Neural cell (in vitro differentiated cells): Measurements from ENCODE around the gene RPS13.

Experiments used
- CTCF ChIP-seq: fragments of 450-650 bp; IDR thresholded peaks from 2 replicates; pipeline ENCODE4 v1.5.1; 2014; ENCODE audit warnings: antibody characterized with exemption, mild to moderate bottlenecking, moderate library complexity; ENCODE audit not compliant: poor library complexity, severe bottlenecking
- EP300 ChIP-seq: fragments of 450-650 bp; conservative IDR thresholded peaks from 2 replicates; pipeline ENCODE4 v1.6.1; 2014; ENCODE audit warnings: antibody characterized with exemption, mild to moderate bottlenecking, moderate library complexity; ENCODE audit not compliant: poor library complexity, severe bottlenecking
- EZH2 ChIP-seq: fragments of 200-600, 300-800 bp; shearing (Covaris generic), sonication (generic); IDR thresholded peaks from 2 replicates; pipeline ENCODE4 v1.6.1; 2014; ENCODE audit warnings: antibody characterized with exemption, low read length, borderline replicate concordance, mild to moderate bottlenecking; ENCODE audit not compliant: insufficient read depth, poor library complexity, severe bottlenecking
- POLR2AphosphoS5 ChIP-seq: IDR thresholded peaks from 2 replicates; pipeline ENCODE4 v1.6.1; 2012
- RAD21 ChIP-seq: fragments of 450-650 bp; conservative IDR thresholded peaks from 2 replicates; pipeline ENCODE4 v1.6.1; 2014; ENCODE audit warnings: antibody characterized with exemption, mild to moderate bottlenecking, moderate library complexity
- REST ChIP-seq: IDR thresholded peaks from 2 replicates; pipeline ENCODE4 v1.6.1; 2012; ENCODE audit warnings: borderline replicate concordance
- SMC3 ChIP-seq: fragments of 450-650 bp; conservative IDR thresholded peaks from 2 replicates; pipeline ENCODE4 v1.6.1; 2014; ENCODE audit warnings: antibody characterized with exemption, mild to moderate bottlenecking, moderate library complexity; ENCODE audit not compliant: poor library complexity
- TAF1 ChIP-seq: IDR thresholded peaks from 2 replicates; pipeline ENCODE4 v1.6.1; 2012; ENCODE audit warnings: low read depth

DNA sequence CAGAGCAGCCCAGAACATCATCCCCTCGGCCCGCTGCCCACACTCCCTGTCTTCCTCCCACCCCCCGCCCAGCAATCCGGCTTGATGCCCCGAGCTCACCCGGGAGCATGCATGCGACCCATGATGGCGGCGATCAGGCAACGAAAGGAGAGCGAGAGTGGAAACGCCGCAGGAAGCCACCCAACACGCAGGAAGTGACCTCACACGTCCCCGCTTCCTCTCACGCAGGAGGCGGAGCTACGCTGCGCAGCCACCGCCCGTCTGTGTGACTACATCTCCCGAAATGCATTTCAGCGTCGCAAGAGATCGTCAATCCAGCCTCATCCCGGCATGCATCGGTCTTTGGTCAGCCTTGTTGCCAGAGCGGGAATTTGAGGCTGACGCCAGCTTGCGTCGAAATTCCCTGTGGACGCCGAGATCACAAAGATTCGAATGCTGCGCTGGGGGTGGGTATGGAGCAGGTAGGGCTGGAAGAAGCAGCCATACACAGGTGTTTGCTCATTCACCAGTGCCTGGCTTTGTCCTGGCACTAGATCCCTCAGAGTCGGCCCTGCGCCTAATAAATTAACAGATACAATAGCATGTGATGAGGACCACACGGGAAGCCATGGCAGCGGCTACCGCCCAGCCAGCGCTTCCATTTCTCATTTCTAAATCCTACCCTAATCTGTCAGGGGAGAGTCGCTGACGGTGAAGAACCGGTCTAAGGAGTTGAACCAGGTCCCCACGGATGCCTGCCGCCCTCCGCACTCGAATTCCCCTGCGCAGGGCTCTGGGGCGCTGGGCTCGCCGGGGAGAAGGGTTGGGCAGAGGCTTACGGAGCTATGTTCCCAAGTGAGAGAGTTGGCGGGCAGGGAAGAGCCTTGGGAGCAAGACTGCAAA lies at the start of gene RPS13:
- TF ChIP-seq POLR2AphosphoS5 = peak; percentile 87
- no peak for TF ChIP-seq EZH2
- no peak for TF ChIP-seq CTCF
- TF ChIP-seq SMC3 = peak; percentile 63
- TF ChIP-seq REST = peak; percentile 90
- peak; percentile 91 for TF ChIP-seq TAF1
- TF ChIP-seq EP300 = peak; percentile 79
- peak; percentile 49 for TF ChIP-seq RAD21
